Neural cell (in vitro differentiated cells): ENCODE data around the gene METTL26. TPM values are rescaled to one million over a fixed set of nuclear protein-coding genes. Genes with fewer than 3 reads are reported as not detected.

Experiments used
- H2AFZ ChIP-seq: fragments of 200-600, 300-800 bp; sonication (generic), shearing (Covaris generic); 2 replicates; pipeline ENCODE4 v1.6.0; 2014; ENCODE audit warnings: low read depth, mild to moderate bottlenecking, antibody characterized with exemption, low read length, moderate library complexity
- H3F3A ChIP-seq: fragments of 200-600 bp; shearing (Covaris generic); 2 replicates; pipeline ENCODE4 v1.6.1; 2016; ENCODE audit warnings: mild to moderate bottlenecking, moderate library complexity, mixed read lengths, antibody characterized with exemption, low read length; ENCODE audit not compliant: insufficient read depth, poor library complexity, severe bottlenecking
- H3K27ac ChIP-seq: fragments of 200-600, 300-800 bp; sonication (generic), shearing (Covaris generic); 2 replicates; pipeline ENCODE4 v1.5.1; 2014; ENCODE audit warnings: mild to moderate bottlenecking, low read length, moderate library complexity
- H3K27me3 ChIP-seq: fragments of 300-800, 200-600 bp; sonication (generic), shearing (Covaris generic); 2 replicates; pipeline ENCODE4 v1.6.0; 2014; ENCODE audit warnings: mild to moderate bottlenecking, low read depth, low read length, moderate library complexity; ENCODE audit not compliant: insufficient read depth
- H3K36me3 ChIP-seq: fragments of 300-800, 200-600 bp; sonication (generic), shearing (Covaris generic); 2 replicates; pipeline ENCODE4 v1.5.1; 2014; ENCODE audit warnings: mild to moderate bottlenecking, antibody characterized with exemption, low read length, moderate library complexity; ENCODE audit not compliant: insufficient read depth
- H3K4me2 ChIP-seq: fragments of 300-800, 200-600 bp; sonication (generic), shearing (Covaris generic); 2 replicates; pipeline ENCODE4 v1.6.0; 2014; ENCODE audit warnings: mild to moderate bottlenecking, low read length
- H3K4me3 ChIP-seq: fragments of 300-800, 200-600 bp; sonication (generic), shearing (Covaris generic); 2 replicates; pipeline ENCODE4 v1.5.1; 2014; ENCODE audit warnings: mild to moderate bottlenecking, low read length, moderate library complexity
- H3K79me2 ChIP-seq: fragments of 200-600 bp; shearing (Covaris generic); replicated peaks from 2 replicates; pipeline ENCODE4 v1.6.0; 2014; ENCODE audit warnings: mild to moderate bottlenecking, low read length, moderate library complexity; ENCODE audit not compliant: insufficient read depth
- H3K9ac ChIP-seq: fragments of 300-800, 200-600 bp; sonication (generic), shearing (Covaris generic); 2 replicates; pipeline ENCODE4 v1.6.1; 2016; ENCODE audit warnings: mild to moderate bottlenecking, low read length, mixed read lengths
- H3K9me2 ChIP-seq: fragments of 200-600 bp; shearing (Covaris generic); 2 replicates; pipeline ENCODE4 v1.6.1; 2016; ENCODE audit warnings: mild to moderate bottlenecking, low read length, mixed read lengths; ENCODE audit not compliant: insufficient read depth
- H3K9me3 ChIP-seq: fragments of 200-600, 300-800 bp; sonication (generic), shearing (Covaris generic); 2 replicates; pipeline ENCODE4 v1.6.1; 2016; ENCODE audit warnings: mild to moderate bottlenecking, mixed run types, low read length, moderate library complexity, mixed read lengths
- H4K20me1 ChIP-seq: fragments of 200-600 bp; shearing (Covaris generic); 2 replicates; pipeline ENCODE4 v1.6.1; 2016; ENCODE audit warnings: mild to moderate bottlenecking, mixed run types; ENCODE audit not compliant: insufficient read depth
- CTCF ChIP-seq: fragments of 450-650 bp; IDR thresholded peaks from 2 replicates; pipeline ENCODE4 v1.5.1; 2014; ENCODE audit warnings: antibody characterized with exemption, mild to moderate bottlenecking, moderate library complexity; ENCODE audit not compliant: poor library complexity, severe bottlenecking
- EP300 ChIP-seq: fragments of 450-650 bp; conservative IDR thresholded peaks from 2 replicates; pipeline ENCODE4 v1.6.1; 2014; ENCODE audit warnings: antibody characterized with exemption, mild to moderate bottlenecking, moderate library complexity; ENCODE audit not compliant: poor library complexity, severe bottlenecking
- EZH2 ChIP-seq: fragments of 200-600, 300-800 bp; shearing (Covaris generic), sonication (generic); IDR thresholded peaks from 2 replicates; pipeline ENCODE4 v1.6.1; 2014; ENCODE audit warnings: antibody characterized with exemption, low read length, borderline replicate concordance, mild to moderate bottlenecking; ENCODE audit not compliant: insufficient read depth, poor library complexity, severe bottlenecking
- MXI1 ChIP-seq: fragments of 450-650 bp; conservative IDR thresholded peaks from 2 replicates; pipeline ENCODE4 v1.6.1; 2014; ENCODE audit warnings: antibody characterized with exemption, mild to moderate bottlenecking; ENCODE audit not compliant: poor library complexity, severe bottlenecking
- POLR2AphosphoS5 ChIP-seq: IDR thresholded peaks from 2 replicates; pipeline ENCODE4 v1.6.1; 2012
- RAD21 ChIP-seq: fragments of 450-650 bp; conservative IDR thresholded peaks from 2 replicates; pipeline ENCODE4 v1.6.1; 2014; ENCODE audit warnings: antibody characterized with exemption, mild to moderate bottlenecking, moderate library complexity
- REST ChIP-seq: IDR thresholded peaks from 2 replicates; pipeline ENCODE4 v1.6.1; 2012; ENCODE audit warnings: borderline replicate concordance
- SMC3 ChIP-seq: fragments of 450-650 bp; conservative IDR thresholded peaks from 2 replicates; pipeline ENCODE4 v1.6.1; 2014; ENCODE audit warnings: antibody characterized with exemption, mild to moderate bottlenecking, moderate library complexity; ENCODE audit not compliant: poor library complexity
- TAF1 ChIP-seq: IDR thresholded peaks from 2 replicates; pipeline ENCODE4 v1.6.1; 2012; ENCODE audit warnings: low read depth
- polyA plus RNA-seq: library from polyadenylated mRNA; depleted of rRNA; stranded (reverse); fragments of >200 nt; gene quantifications from 2 replicates; pipeline ENCODE4 v1.2.3, GENCODE V29; 2014

METTL26 gene
- polyA plus RNA-seq, 1 donor from 2014 or later = 127 TPM

GRCh38 chr16:677316-678190 is 41.4 kb upstream of the METTL26 start:
- H3K9me2 ChIP-seq = no peaks in the 10 kb centered on the region
- H3K27ac ChIP-seq = no peak overlapping the region
- H3K79me2 ChIP-seq = peaks cover 14% of the 10 kb centered on the region
- H3K9ac ChIP-seq = no peak overlapping the region
- H3K36me3 ChIP-seq = no peaks in the 10 kb centered on the region
- H4K20me1 ChIP-seq = peaks cover 6% of the 10 kb centered on the region
- peaks cover 3% of the 10 kb centered on the region for H3K27me3 ChIP-seq
- TF ChIP-seq REST = no peak
- TF ChIP-seq CTCF = no peak
- no peaks in the 10 kb centered on the region for H3F3A ChIP-seq
- no peak overlapping the region for H3K4me2 ChIP-seq
- H3K9me3 ChIP-seq = no peaks in the 10 kb centered on the region
- H3K4me3 ChIP-seq = no peak overlapping the region
- H2AFZ ChIP-seq = no peak overlapping the region

- Histone ChIP-seq H3K9ac (no peak overlapping the region), H2AFZ (no peak overlapping the region), H3K9me2 (no peaks in the 10 kb centered on the region), H3F3A (no peaks in the 10 kb centered on the region), H3K27me3 (peaks cover 3% of the 10 kb centered on the region), H3K27ac (no peak overlapping the region), H3K36me3 (no peaks in the 10 kb centered on the region), H3K9me3 (no peaks in the 10 kb centered on the region), H3K4me2 (no peak overlapping the region), H4K20me1 (peaks cover 6% of the 10 kb centered on the region), H3K79me2 (peaks cover 11% of the 10 kb centered on the region), H3K4me3 (no peak overlapping the region)
- TF ChIP-seq CTCF = no peak
- no peak for TF ChIP-seq REST
- TF ChIP-seq POLR2AphosphoS5 = no peak
- no peak for TF ChIP-seq TAF1
- TF ChIP-seq MXI1 = no peak
- TF ChIP-seq RAD21 = no peak
- TF ChIP-seq SMC3 = no peak
- TF ChIP-seq EP300 = no peak
- no peak for TF ChIP-seq EZH2
Measured at GRCh38 chr16:676913-677312, 40.8 kb upstream of the METTL26 start.
